Ishikawa (cell line): ENCODE measurements around the gene DHRS2.

Experiments used
- CEBPB ChIP-seq: IDR thresholded peaks from 2 replicates; pipeline ENCODE4 v1.6.1; 2012
- CREB1 ChIP-seq: IDR thresholded peaks from 2 replicates; pipeline ENCODE4 v1.6.1; 2012; ENCODE audit warnings: low read depth
- EGR1 ChIP-seq: IDR thresholded peaks from 2 replicates; pipeline ENCODE4 v1.6.1; 2012
- EP300 ChIP-seq: IDR thresholded peaks from 2 replicates; pipeline ENCODE4 v1.6.1; 2012; ENCODE audit warnings: borderline replicate concordance
- FOXM1 ChIP-seq: IDR thresholded peaks from 2 replicates; pipeline ENCODE4 v1.6.1; 2012; ENCODE audit warnings: low read depth, borderline replicate concordance
- MAX ChIP-seq: IDR thresholded peaks from 2 replicates; pipeline ENCODE4 v1.6.1; 2012
- NFIC ChIP-seq: IDR thresholded peaks from 2 replicates; pipeline ENCODE4 v1.6.1; 2012
- RAD21 ChIP-seq: IDR thresholded peaks from 2 replicates; pipeline ENCODE4 v1.6.1; 2012; ENCODE audit warnings: low read depth
- REST ChIP-seq: IDR thresholded peaks from 2 replicates; pipeline ENCODE4 v1.6.1; 2012; ENCODE audit warnings: low read depth, mild to moderate bottlenecking
- TAF1 ChIP-seq: IDR thresholded peaks from 2 replicates; pipeline ENCODE4 v1.6.1; 2012; ENCODE audit warnings: low read depth, mild to moderate bottlenecking
- TCF12 ChIP-seq: IDR thresholded peaks from 2 replicates; pipeline ENCODE4 v1.6.1; 2012; ENCODE audit warnings: low read depth
- TEAD4 ChIP-seq: IDR thresholded peaks from 2 replicates; pipeline ENCODE4 v1.6.1; 2012
- USF1 ChIP-seq: IDR thresholded peaks from 2 replicates; pipeline ENCODE4 v1.6.1; 2012
- YY1 ChIP-seq: IDR thresholded peaks from 2 replicates; pipeline ENCODE4 v1.6.1; 2012; ENCODE audit warnings: low read depth
- ZBTB7A ChIP-seq: IDR thresholded peaks from 2 replicates; pipeline ENCODE4 v1.6.1; 2012; ENCODE audit warnings: low read depth

The DHRS2 gene

GRCh38 chr14:23633160-23633701, 2.9 kb upstream of the DHRS2 start:
- TF ChIP-seq CEBPB (no peak), NFIC (no peak), CREB1 (no peak), FOXM1 (no peak), TEAD4 (no peak), RAD21 (no peak), YY1 (no peak), EGR1 (no peak), EP300 (no peak), TCF12 (no peak), MAX (no peak), TAF1 (no peak), ZBTB7A (no peak), REST (no peak), USF1 (no peak)

GRCh38 chr14:23638414-23639047, 2.4 kb downstream of the DHRS2 start:
- no peak for TF ChIP-seq CREB1
- no peak for TF ChIP-seq RAD21
- TF ChIP-seq CEBPB = no peak
- TF ChIP-seq EP300 = no peak
- TF ChIP-seq USF1 = no peak
- no peak for TF ChIP-seq REST
- no peak for TF ChIP-seq FOXM1
- TF ChIP-seq YY1 = no peak
- TF ChIP-seq EGR1 = no peak
- TF ChIP-seq NFIC = no peak
- TF ChIP-seq ZBTB7A = no peak
- TF ChIP-seq TAF1 = no peak
- TF ChIP-seq TCF12 = no peak
- TF ChIP-seq MAX = no peak
- no peak for TF ChIP-seq TEAD4

GRCh38 chr14:23639048-23639890, 3.1 kb downstream of the DHRS2 start:
- TF ChIP-seq TEAD4 = no peak
- no peak for TF ChIP-seq EGR1
- TF ChIP-seq CEBPB = no peak
- no peak for TF ChIP-seq FOXM1
- no peak for TF ChIP-seq MAX

GRCh38 chr14:23639891-23640523, 3.8 kb downstream of the DHRS2 start:
- TF ChIP-seq FOXM1 (no peak), ZBTB7A (no peak), YY1 (no peak), CREB1 (no peak), MAX (no peak), EP300 (no peak), REST (no peak), EGR1 (no peak), TEAD4 (no peak), CEBPB (no peak), RAD21 (no peak), NFIC (no peak), TCF12 (no peak)
